NCI-H1436 (cell line): ENCODE measurements around the gene TMPRSS6.
A peak's percentile ranks its signal among the peaks of the same experiment; 100 is the strongest.

ENCODE experiments used
- DNase-seq: peaks from one replicate; lab custom pipeline; 2025; lab: John Stamatoyannopoulos, UW

TMPRSS6 gene

DNA sequence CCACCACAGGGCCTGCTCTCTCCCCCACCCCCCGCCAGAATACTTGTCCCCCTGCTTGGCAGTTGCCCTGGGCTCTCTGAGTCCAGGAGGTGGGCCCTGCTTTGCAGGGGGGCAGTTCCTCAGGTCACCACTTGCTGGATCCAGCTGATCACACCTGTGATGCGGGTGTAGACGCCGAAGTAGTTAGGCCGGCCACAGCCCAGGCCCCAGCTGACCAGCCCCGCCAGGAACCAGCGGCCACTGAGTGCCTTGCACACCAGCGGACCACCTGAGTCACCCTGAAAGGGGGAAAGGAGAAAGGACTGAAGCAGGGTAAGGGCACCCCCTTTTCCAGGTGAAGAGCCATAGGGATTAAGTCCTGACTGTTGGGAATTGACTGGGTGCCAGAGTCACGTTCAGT, 43.6 kb downstream of the TMPRSS6 start:
- DNase-seq, result no peak

DNA sequence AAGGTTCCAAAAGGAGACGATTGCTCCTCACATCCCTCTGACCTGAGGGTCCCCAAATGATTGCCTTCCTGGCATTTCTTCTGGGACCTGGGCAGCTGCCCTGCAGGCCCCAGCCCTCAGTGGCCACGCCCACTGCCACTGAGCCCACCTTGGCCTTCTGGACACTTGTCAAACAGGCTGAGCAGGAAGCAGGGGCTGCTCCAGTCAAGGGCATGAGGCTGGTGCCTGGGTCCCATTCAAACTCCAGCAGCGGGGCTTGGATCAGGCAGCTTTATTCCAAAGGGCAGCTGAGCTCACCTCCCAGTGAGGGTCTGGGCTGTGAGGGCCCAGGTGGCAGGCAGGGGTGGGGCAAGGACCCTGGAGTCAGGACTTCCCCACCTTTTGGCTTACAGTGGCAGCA, 44.3 kb downstream of the TMPRSS6 start:
- DNase-seq, result no peak

DNA sequence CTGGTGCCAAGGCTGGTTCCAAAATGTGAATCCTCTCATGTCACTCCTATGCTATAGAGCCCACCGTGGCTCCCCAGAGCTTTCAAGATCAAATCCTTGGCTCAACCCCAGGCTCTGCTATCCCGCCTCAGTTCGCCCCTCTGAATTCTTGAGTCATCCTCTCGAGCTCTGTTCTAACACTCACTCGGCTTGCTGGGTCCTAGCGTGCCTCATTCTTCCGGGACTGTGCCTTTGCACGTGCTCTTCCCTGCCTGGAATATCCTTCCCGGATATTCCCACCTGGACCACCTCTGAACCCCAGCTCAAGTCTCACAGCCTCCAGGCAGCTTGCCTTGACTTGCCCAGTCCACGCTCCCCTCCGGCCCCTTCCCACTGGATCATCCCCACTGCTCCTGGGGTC, 45.0 kb downstream of the TMPRSS6 start:
- DNase-seq, result no peak

DNA sequence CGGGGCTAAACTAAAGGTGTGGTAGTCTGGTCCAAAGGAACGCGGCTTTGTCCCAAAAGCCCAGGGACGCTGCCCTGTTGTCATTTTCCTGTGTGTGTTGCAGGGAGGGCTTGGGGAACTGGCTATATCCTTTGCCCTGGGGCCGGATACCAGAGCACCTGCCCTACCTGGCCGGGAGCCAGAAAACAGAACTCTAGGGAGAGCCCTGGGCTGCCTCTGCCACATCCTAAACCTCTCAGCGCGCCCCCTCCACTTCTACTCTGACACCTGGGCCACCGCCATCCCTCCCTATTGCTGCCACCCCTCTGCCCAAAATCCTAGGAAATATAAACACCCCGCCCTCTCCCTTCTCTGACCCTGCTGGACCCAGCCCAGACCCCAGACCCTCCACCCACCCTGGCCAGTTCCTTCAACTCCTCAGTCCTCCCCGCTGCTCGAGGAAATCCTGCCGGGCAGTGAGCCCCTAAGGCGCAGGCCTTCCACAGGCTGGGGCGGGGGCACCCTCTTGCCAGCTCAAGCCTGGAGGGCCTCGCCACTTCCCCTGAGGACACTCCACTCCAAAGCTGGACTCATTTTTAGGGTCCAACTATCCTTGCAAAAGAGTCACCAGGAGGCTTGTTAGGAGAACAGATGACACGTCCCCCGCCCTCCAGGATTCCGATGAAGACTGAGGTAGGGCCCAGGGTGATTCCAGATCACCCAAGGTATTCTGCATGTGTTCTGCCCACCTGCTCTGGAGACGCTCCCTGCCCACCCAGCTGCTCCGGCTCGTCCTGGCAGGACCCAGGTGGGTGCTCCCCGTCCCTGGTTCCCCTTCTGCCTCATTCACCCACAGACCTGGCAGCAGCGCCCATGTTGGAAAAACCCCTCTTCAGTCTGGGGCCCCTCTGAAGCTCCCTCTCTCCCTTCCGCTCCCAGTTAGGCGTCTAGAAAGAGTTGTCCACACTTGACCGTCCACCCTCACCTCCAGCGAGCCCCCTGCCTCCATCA, 45.8 kb downstream of the TMPRSS6 start:
- peak; percentile 83 for DNase-seq

DNA sequence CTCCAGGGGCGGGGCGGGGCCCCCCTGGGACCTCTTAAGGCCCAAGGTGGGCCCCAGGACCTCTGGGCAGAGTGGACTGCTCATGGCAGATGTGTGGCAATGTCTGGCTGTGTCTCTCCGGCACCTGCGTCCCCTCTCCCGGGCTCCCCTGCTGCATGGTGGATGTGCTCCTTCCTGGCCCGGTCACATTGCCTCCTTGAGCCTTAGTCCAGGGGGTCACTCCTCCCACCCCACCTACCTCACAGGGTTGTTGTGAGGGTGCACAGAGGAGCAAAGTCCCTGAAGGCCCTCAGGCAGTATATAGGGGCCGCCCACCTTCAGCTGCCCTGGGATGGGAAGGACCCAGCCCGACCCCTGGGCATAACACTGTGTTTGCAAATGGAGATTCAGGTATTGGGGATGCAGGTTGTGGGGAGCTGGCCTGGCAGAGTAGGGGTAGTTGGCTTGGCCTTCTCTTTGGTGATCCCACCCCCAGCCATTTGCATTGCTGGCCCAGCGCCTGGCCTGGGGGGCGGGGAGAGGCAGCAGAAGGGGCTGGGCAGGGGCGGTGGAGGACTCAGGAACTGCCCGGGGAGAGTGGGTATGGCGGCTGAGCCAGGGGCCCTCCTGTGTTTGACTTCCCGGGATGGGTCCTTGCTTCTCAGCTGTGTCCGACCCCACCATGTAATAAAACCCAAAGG, 46.7 kb downstream of the TMPRSS6 start:
- no peak for DNase-seq

DNA sequence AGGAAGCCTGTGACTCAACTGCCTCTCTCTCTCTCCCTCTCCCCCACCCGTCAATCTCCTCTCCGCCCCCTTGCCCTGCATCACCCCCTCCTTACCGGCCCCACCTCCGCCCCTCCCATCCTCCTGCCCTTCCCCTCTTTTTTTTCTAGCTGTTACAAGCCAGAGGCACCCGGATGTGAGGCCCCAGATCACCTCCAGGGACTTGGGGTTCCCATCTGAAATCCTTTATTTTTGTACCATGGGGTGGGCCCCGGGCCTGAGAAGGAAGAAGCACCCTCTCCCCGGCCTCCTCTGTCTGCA, 47.2 kb downstream of the TMPRSS6 start:
- no peak for DNase-seq

DNA sequence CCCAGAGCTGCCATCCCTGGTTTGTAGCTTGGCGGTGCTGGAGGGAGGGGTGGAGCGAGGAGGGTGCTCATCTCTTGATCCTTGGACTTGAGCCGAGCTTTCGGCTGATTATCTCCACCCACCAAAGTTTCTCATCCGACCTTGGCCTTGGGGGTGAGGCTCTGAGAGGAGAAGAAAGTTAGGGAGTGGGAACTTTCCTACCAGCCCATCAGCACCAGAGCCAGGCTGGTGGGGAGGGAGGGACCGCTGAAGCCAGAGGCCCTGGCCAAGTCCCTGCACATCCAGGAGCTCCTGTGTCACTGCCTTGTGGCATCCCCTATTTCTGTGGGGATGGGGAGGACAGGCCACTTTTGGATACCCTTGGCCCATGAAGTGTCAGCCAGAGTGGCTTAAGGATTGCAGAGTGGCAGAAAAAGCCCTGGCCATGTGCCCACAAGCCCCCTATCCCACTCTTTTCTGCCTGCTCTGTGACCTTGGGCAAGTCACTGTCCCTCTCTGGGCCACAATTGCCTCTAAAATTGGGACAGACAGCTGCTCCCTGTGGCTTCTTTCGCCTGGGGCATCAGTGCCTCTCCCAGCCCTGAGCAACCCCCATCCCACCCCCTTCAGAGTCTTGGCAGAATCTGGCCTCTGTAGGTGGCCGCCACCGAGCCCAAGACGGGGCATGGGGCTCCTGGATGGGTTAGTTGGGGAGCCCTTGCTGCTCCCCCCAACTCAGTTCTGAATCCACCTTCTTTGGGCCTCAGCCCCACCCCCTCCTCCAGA, 47.7 kb downstream of the TMPRSS6 start:
- DNase-seq, result no peak

DNA sequence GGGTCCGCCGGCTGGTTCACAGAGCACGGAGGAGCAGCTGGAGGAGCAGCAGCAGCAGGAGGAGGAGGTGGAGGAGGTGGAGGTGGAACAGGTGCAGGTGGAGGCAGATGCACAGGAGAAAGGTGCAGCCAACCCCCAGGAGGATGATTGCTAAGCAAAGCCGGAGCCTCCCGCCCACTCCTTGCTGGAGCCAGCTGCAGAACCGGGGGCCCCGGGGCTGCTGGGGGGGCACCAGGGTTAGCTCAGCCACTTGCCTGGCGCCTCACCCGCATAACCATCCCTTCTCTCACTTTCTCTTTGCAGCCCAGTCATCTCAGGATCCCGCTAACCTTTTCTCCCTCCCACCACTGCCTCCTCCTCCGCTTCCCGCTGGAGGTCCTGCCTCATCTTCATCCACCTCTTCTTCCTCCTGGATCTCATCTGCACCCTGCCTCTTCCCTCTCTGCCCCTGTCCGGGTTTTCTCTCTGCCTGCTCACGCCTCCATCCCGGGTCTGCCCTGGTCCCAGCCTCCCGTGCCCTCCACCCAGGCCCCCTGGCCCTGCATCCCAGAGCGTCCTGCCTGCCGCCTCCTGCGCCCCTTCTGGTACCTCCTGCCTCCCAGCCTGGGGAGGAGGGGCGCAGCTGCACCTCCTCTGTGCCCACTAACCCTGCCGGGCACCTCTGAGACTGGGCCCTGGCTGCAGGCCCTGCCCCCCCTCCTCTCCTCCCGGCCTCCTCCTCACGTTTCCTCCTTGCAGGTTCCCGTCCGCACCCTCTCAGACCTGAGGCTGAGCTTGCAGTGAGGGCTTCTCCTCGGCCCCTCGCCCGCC, 48.5 kb downstream of the TMPRSS6 start:
- DNase-seq, result peak; percentile 52

DNA sequence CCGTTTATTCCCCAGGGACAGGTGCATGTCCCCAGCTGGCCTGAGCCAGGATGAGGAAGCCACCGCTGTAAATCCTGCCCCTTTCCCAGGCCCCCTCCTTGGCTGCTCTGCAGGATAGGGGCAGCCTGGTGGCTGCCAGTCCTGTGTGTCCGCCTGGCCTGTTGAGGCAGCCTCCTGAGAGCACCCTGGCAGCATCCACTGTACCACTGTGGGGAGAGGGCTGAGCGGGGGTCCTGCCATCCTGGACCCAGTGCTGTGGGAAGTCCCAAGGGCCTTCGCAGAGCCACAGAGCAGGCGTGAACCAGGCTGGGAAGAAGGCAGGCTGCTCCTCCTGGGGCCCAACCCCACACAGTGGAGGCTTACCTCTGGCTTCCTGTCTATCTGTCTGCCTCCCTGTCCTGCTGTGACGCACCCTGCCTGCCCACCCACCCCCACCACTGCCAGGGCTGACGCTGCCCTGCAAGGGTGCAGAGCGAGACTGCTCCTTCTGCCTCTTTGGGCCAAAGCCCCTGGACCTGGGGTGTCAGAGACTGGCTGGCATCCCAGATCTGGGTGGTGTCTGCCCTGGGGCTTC, 49.5 kb downstream of the TMPRSS6 start:
- no peak for DNase-seq

DNA sequence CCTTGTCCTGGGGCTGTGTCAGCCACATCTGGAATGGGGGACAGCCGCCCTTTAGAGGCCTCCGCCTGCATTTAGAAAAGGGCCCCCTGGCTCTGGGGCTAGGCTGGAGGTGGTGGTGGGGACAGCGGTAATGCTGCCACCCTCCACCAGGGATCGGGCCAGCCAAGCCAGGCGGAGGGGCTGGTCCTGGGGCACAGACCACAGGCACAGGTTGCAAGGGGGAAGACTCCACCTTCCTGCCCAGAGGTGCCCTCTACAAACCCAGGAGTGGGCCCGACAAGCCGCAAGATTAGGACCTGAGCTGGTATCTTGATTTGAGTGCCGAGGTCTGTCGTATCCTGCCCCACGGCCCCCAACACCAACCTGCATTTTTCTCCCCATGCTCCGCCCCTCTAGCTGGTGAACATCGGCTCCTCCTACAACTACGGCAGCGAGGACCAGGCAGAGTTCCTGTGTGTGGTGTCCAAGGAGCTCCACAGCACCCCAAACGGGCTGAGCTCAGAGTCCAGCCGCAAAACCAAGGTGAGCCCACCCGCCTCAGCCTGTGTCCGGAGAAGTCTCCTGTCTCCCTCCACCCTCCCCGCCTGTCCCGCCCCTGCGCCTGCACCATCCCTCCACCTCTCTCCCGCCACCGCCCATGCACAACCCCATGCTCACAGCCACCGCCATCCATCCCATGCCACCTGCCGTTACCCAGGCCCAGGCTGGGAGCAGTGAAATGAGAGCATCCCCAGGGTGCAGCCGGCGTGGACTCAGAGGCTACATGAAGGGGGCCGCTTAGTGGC, 50.4 kb downstream of the TMPRSS6 start:
- DNase-seq, result no peak

DNA sequence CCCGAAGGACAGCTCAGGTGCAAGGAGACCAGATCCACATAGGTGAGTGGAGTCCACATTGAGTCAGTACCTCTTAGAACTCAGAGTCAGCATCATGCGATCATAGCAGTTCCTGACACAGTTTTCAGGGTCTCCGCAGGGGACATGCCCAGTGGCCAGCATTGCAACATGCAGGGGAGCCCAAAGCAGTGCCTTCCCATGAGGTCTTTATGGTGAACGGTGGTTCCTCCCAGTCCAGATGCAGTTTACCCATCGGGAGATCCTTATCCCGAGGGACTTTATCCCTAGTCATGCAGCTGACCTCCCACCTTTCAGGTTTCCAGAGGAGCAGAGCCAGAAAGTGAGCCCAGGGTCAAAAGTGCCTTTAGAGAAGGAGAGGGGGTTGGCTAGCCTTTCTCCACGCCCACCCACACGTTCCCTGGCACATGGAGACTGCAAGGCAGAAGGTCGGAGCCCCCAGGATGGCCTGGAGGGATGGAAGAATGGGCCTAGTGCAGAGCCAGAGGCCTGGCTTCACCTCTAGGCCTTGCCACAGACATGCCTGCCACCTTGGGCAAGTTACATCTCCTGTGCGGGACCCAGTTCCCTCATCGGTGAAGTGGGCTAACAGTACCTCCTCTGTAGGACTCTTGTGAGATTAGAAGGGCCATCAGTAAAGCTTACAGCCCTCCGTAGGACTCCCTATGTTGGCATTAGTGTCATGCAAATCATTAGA, 51.6 kb downstream of the TMPRSS6 start:
- no peak for DNase-seq

DNA sequence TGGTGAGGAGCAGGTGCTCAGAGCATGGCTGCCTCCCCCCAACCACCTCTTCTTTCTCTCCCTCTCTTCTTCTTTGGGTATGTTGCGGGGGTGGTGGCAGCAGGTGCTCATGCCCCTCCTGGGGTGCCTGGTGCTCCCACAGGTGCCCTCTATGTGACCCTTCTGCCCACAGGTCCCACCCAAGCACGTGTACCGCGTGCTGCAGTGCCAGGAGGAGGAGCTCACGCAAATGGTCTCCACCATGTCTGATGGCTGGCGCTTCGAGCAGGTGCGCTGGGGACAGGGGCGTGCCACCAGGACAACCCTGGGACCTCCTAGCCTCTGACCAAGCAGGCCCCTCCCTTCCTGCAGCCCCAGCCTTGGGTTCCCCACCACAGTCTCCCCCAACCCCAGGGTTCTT, 52.3 kb downstream of the TMPRSS6 start:
- no peak for DNase-seq

DNA sequence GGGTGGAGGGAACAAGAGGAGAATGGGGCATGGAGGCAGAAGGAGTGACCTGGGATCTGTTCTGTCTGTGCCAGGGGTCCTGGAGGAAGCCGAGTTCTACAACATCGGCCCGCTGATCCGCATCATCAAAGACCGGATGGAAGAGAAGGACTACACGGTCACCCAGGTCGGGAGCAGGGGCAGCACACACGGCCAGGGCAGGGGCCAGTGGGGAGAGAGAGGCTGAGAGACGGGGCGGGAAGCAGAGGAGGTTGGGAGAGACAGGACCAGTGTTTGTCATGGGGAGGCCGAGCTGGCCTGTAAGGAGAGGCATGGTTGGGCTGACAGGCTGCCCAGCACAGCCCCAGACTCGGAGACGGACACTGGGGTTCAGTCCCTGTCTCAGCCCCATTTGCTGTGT, 53.3 kb downstream of the TMPRSS6 start:
- no peak for DNase-seq

DNA sequence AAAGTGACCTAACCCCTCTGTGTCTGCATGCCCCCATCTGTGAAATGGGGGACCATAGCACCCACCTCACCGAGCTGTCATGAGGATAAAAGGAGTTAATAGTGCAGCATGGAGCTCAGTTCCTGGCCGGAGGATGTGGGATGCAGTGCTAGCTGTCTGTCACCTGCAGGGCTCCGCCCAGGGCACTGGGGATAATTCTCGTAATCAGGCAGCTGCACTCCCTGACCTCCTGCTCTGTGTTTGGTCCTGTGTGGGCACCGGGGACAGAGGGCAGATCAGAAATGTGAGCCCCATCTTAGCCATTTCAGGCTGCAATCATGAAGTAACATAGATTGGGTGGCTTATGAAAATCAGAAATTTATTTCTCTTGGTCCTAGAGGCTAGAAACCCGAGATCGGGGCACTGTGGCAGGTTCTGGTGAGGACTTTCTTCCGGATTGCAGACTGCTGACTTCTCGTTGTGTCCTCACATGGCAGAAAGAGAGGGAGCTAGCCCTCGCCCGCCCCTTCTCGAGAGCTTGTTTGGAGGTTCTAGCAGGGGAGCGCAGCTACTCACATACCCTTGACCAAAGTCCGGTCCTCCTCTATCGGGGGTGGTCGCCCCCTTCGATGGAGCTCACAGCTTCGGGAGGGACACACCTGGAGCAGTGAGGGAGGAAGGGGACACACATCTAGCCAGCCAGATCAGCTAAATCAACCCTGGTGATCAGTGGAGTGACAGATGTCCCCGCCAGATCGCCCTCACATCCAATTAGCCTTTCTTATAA, 54.7 kb downstream of the TMPRSS6 start:
- no peak for DNase-seq

DNA sequence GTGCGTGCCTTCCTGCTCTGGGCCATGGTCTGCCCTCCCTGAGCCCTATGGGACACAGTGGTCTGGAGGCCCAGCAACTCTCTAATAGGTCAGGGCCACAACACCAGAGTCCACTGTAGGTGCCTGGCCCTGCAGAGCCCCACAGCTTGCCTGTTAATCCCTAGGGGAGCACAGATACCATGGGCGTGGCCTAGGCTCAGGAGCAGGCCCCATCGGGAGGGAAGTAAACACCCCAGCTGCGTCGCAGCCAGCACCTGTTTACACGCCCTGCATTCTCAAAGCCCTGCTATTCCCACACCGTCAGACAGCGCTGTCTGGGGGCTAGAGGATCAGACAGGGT, 55.5 kb downstream of the TMPRSS6 start:
- DNase-seq, result peak; percentile 44

DNA sequence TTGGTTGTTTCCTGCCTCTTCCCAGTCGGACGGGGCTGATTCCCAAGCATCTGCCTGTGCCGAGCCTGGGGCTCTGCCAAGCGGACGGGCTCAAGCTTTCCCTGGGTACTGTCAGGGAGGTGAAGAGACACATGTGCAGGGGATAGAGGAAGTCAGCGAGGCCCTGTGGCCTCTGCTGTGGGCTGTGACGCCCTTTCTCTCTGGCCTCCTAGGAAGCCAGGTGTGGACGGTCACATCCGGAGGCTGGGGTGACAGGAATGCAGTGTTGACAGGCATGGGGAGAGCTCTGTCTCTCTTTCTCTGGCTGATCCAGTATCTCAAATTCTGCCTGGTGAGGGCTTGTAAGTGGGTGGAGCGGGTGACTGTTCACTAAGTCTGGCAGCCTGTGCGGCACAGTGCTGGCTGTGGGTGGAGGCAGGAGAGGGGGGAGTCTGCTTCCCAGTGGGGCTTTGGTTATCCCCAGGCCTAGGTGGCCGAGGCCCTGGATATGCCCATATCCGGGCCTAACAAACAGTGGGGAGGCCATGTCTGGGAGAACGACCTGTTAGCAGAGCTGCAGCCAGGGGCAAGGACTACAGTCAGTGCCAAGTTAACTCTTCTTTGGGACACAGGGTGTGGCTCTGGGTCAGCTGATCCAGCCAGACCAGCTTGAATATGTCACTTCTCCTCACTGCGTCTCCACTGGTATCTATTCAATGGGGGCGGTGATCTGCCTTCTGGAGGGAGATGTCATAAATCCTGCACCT, 56.0 kb downstream of the TMPRSS6 start:
- DNase-seq, result no peak

DNA sequence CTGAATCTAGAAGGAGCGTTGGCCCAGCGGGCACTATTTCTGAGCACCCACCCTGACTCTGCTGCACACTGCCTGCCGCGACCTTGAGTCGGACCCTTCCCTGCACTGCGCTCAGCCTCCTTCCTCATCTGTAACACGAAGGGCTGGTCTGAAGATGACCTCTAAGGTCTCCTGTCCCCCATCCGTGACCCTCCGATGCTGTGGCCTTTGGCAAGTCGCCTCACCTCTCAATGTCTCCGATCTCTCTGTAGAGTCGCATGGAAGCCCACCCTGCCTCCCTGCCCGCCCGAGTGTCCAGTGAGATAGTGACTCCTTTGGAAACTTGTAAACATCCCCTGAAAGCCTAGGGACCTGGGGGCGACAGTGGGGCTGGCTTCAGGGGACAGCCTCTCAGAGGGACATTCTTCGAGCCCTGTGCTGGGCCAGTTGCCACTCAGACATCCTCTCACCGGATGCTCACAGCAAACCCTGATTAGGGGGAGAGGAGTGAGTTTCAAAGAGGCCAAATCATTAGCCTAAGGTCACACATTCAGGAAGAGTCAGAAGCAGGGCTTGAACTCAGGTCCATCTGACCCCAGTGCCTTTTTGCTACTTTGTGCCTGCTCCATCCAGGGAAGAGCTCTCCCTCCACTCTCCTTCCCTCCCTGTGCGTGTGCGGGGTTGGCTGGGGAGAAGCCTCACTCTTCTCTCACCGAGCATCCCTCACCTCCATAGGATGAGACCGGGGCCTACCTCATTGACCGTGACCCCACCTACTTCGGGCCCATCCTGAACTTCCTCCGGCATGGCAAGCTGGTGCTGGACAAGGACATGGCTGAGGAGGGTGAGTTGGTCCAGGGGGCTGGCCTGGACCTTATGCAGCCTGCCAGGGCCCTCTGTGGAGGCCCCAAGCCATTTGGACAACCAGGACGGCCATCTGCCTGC, 56.9 kb downstream of the TMPRSS6 start:
- no peak for DNase-seq
